GM12878 (cell line): Measurements from ENCODE around the gene VEZF1. TPM values are rescaled to one million over a fixed set of nuclear protein-coding genes. Genes with fewer than 3 reads are reported as not detected.

ENCODE experiments used
- ATAC-seq: fragments of 200-7000 bp; cut with Tn5 transposase; 3 replicates; pipeline ENCODE4 v1.9.1; 2020; ENCODE audit warnings: mild to moderate bottlenecking, moderate library complexity
- BruUV-seq: library from RNA; stranded (reverse); fragments of 400-500 nt; replicated peaks from 2 replicates; lab custom pipeline; 2021; lab: Mats Ljungman, UMichigan
- CTCF ChIA-PET: fragments of 300-600 bp; sonication (Branson Sonifier 250); formaldehyde crosslinking; extraction: SDS; loops from one replicate; lab custom pipeline; 2021; ENCODE audit warnings: inconsistent platforms; lab: Yijun Ruan, JAX
- POLR2A ChIA-PET: fragments of 350-600 bp; formaldehyde crosslinking; extraction: SDS; loops from one replicate; lab custom pipeline; 2021; ENCODE audit warnings: inconsistent platforms; lab: Charles Lee
- RAD21 ChIA-PET: fragments of 300-600 bp; sonication (Branson Sonifier 250); formaldehyde crosslinking; loops from one replicate; lab custom pipeline; 2023; ENCODE audit warnings: antibody characterized with exemption; ENCODE audit not compliant: unreplicated experiment; lab: Charles Lee
- SMC1A ChIA-PET: fragments of 300-600 bp; sonication (Branson Sonifier 250); formaldehyde crosslinking; loops from one replicate; lab custom pipeline; 2023; ENCODE audit not compliant: unreplicated experiment, uncharacterized antibody; lab: Charles Lee
- DNase-seq: peaks from one replicate; pipeline ENCODE4 v3.0.0-alpha.2; 2011; ENCODE audit warnings: low read depth, low spot score
- FAIRE-seq: peaks from 3 replicates; lab custom pipeline; 2011; peaks lifted over from hg19 to GRCh38; lab: Jason Lieb, UNC
- H2AFZ ChIP-seq: 2 replicates; pipeline ENCODE4 v1.6.0; 2011; ENCODE audit warnings: low read depth, low read length, control low read depth; ENCODE audit not compliant: control insufficient read depth
- H3K27ac ChIP-seq: 2 replicates; pipeline ENCODE4 v1.5.1; 2011; ENCODE audit warnings: control low read depth; ENCODE audit not compliant: control insufficient read depth, insufficient read depth
- H3K27me3 ChIP-seq, 2 experiments: replicated peaks in 1 of 2; 2 replicates each; pipeline versions ENCODE4 v1.6.0 to v1.6.1; 2011; ENCODE audit warnings: low read length in 1 of 2; ENCODE audit not compliant: control insufficient read depth in 2 of 2, insufficient read depth in 2 of 2
- H3K36me3 ChIP-seq, 2 experiments: 2 replicates each; pipeline ENCODE4 v1.5.1; 2011; ENCODE audit warnings: low read length in 1 of 2; ENCODE audit not compliant: control insufficient read depth in 2 of 2, insufficient read depth in 2 of 2
- H3K4me1 ChIP-seq: 2 replicates; pipeline ENCODE4 v1.6.1; 2011; ENCODE audit warnings: mild to moderate bottlenecking, low read length, moderate library complexity, mixed read lengths; ENCODE audit not compliant: control insufficient read depth, insufficient read depth
- H3K4me2 ChIP-seq: 2 replicates; pipeline ENCODE4 v1.6.0; 2011; ENCODE audit warnings: control low read depth; ENCODE audit not compliant: control insufficient read depth, insufficient read depth
- H3K4me3 ChIP-seq: fragments of 200-600 bp; sonication (generic); 2 replicates; pipeline ENCODE4 v1.5.1; 2016
- H3K79me2 ChIP-seq: 2 replicates; pipeline ENCODE4 v1.6.0; 2011; ENCODE audit warnings: low read length; ENCODE audit not compliant: control insufficient read depth, insufficient read depth
- H3K9ac ChIP-seq: 2 replicates; pipeline ENCODE4 v1.8.0; 2011; ENCODE audit warnings: low read length, control low read depth, mixed read lengths; ENCODE audit not compliant: control insufficient read depth, insufficient read depth
- H3K9me3 ChIP-seq: replicated peaks from 3 replicates; pipeline ENCODE4 v1.5.1; 2011; ENCODE audit warnings: mild to moderate bottlenecking, low read length; ENCODE audit not compliant: control insufficient read depth, insufficient read depth
- H4K20me1 ChIP-seq: 2 replicates; pipeline ENCODE4 v1.6.0; 2011; ENCODE audit not compliant: control insufficient read depth, insufficient read depth
- CHD4 ChIP-seq: fragments of 200-600 bp; sonication (generic); IDR thresholded peaks from 2 replicates; pipeline ENCODE4 v1.6.1; 2016; ENCODE audit warnings: mild to moderate bottlenecking
- CREM ChIP-seq: IDR thresholded peaks from 2 replicates; pipeline ENCODE4 v1.6.1; 2014; ENCODE audit warnings: antibody characterized with exemption, low read depth
- CTCF ChIP-seq, 3 experiments: IDR thresholded peaks in 2 of 3; conservative IDR thresholded peaks in 1 of 3; 2 replicates each; pipeline ENCODE4 v1.5.1; 2011; ENCODE audit warnings: low read depth in 3 of 3, low read length in 3 of 3, mild to moderate bottlenecking in 3 of 3, control low read depth in 2 of 3, moderate library complexity in 2 of 3, inconsistent platforms in 1 of 3, mixed read lengths in 1 of 3; ENCODE audit not compliant: control insufficient read depth in 2 of 3, insufficient read depth in 1 of 3; ENCODE audit errors: extremely low read depth in 1 of 3
- DPF2 ChIP-seq: fragments of 450-650 bp; IDR thresholded peaks from 2 replicates; pipeline ENCODE4 v1.6.1; 2017; ENCODE audit warnings: mild to moderate bottlenecking
- EP300 ChIP-seq, 2 experiments: fragments of 150-350 bp in 1 of 2; IDR thresholded peaks; 2 replicates each; pipeline ENCODE4 v1.6.1; 2011 to 2012; ENCODE audit warnings: low read depth in 2 of 2, low read length in 2 of 2, borderline replicate concordance in 1 of 2, improper control_type of control experiment in 1 of 2, inconsistent platforms in 1 of 2; ENCODE audit not compliant: control insufficient read depth in 1 of 2
- LARP7 ChIP-seq: fragments of 450-650 bp; IDR thresholded peaks from 2 replicates; pipeline ENCODE4 v1.6.1; 2017; ENCODE audit warnings: mild to moderate bottlenecking
- PBX3 ChIP-seq: IDR thresholded peaks from 2 replicates; pipeline ENCODE4 v1.6.1; 2011; ENCODE audit warnings: mild to moderate bottlenecking, low read depth, low read length, moderate library complexity; ENCODE audit not compliant: insufficient replicate concordance
- TBL1XR1 ChIP-seq: IDR thresholded peaks from 2 replicates; pipeline ENCODE4 v1.6.1; 2012; ENCODE audit warnings: low read depth, low read length, improper control_type of control experiment
- TCF12 ChIP-seq: IDR thresholded peaks from 2 replicates; pipeline ENCODE4 v1.6.1; 2011; ENCODE audit warnings: low read depth, mild to moderate bottlenecking, low read length
- ZSCAN29 ChIP-seq: fragments of 450-650 bp; IDR thresholded peaks from 2 replicates; pipeline ENCODE4 v1.6.1; 2017; ENCODE audit warnings: mild to moderate bottlenecking, moderate library complexity
- WGBS: methylation state at CpG from one replicate; pipeline ENCODE4 v1.1.6; 2016; ENCODE audit warnings: low lambda C conversion rate; ENCODE audit not compliant: insufficient replicate concordance, insufficient coverage; ENCODE audit errors: missing lambda C conversion rate; 5-methylcytosine and 5-hydroxymethylcytosine counted together
- in situ Hi-C: fragments of 300-500 bp; cut with MboI; formaldehyde crosslinking; loops from 9 replicates; pipeline ENCODE4 v1.14.3; 2018; ENCODE audit warnings: mixed read lengths
- intact Hi-C: fragments of 100-400 bp; cut with micrococcal nuclease; formaldehyde crosslinking; loops from one replicate; pipeline ENCODE4 v1.14.2; 2022; ENCODE audit not compliant: unreplicated experiment
- polyA plus RNA-seq, 11 experiments: library from polyadenylated mRNA; depleted of rRNA in 4 of 11; unstranded in 6 of 11; stranded (reverse) in 5 of 11; fragments of >200 nt; fragmentation: Nextera tagmentation in 4 of 11; fragmentation: Illumina TruSeq in 1 of 11; extraction: Ambion mirVana in 4 of 11; extraction: Trizol in 1 of 11; gene quantifications; 1 replicate in 1 of 11; 2 replicates in 10 of 11; pipeline versions ENCODE4 v1.2.1 to v1.2.3, GENCODE V29; 2011 to 2016; ENCODE audit warnings: inconsistent platforms in 2 of 11, missing spikeins in 2 of 11, low read depth in 1 of 11
- total RNA-seq, 4 experiments: library from RNA; depleted of rRNA in 3 of 4; stranded (reverse); fragments of >200 nt in 3 of 4; fragmentation: Illumina TruSeq in 1 of 4; extraction: Trizol in 1 of 4; gene quantifications; 2 replicates each; pipeline versions ENCODE4 v1.2.1 to v1.2.3, GENCODE V29; 2013 to 2021

The VEZF1 gene
- total and polyA plus RNA-seq, 10 of the 15 experiments (the other 5 are each of a cell fraction or from before 2014, with no cell fraction given): 9.5 to 28.2 (median 20.3) TPM

- peak in 1 of 2 experiments; percentile 65; a peak in 1 of 4 replicates for TF ChIP-seq EP300 (IDR thresholded peaks at IDR 0.05; ENCODE audit: borderline replicate concordance in 1 of 2, control insufficient read depth in 1 of 2, low read depth in 2 of 2, low read length in 2 of 2)
- TF ChIP-seq CHD4: no peak
- TF ChIP-seq ZSCAN29: no peak
- TF ChIP-seq DPF2: 0 out of 2 replicates have a peak, but pooled peaks have one; percentile 36
- peak; percentile 68; the same call in 1 of the 2 replicates for TF ChIP-seq TCF12
- 0 out of 2 replicates have a peak, but pooled peaks have one; percentile 30 for TF ChIP-seq CREM
- peak; percentile 57 for TF ChIP-seq PBX3
Observed at GRCh38 chr17:57956291-57957119, 31.5 kb downstream of the VEZF1 start (continued).

GRCh38 chr17:57955183-57955931 lies 32.7 kb downstream of the VEZF1 start, which contains the start of gene CUEDC1:
Gene CUEDC1, minus strand, starts transcription at chr17:57955412. Its CDS starts 69,848 bp downstream, at chr17:57885564.
- no peak within 1 kb of the TSS for H3K27ac ChIP-seq
- H2AFZ ChIP-seq: no peak within 1 kb of the TSS
- H3K4me1 ChIP-seq: peaks cover 23% of the 10 kb centered on the region
- H4K20me1 ChIP-seq: peaks cover 7% of the 10 kb centered on the region; the same call in 1 of the 2 replicates
- H3K27me3 ChIP-seq: peaks cover 0 to 2% of the 10 kb centered on the region in 2 experiments; a peak in 2 of 4 replicates
- ChIA-PET SMC1A (interaction anchor here (0.6 to 2.1 kb wide), 13 partner anchors 9 to 104 kb away, joined by 3 to 15 read pairs (median 5); no protein-coding TSS in a partner anchor), POLR2A (interaction anchor here (0.6 to 3.0 kb wide), 7 partner anchors 16 to 56 kb away, joined by 3 to 7 read pairs (median 4); no protein-coding TSS in a partner anchor), CTCF (interaction anchor here (0.6 to 1.5 kb wide), 18 partner anchors 8 to 1093 kb away, joined by 3 to 9 read pairs (median 4); no protein-coding TSS in a partner anchor), RAD21 (interaction anchor here (0.8 to 4.9 kb wide), 15 partner anchors 9 to 97 kb away, joined by 3 to 38 read pairs (median 5); partner anchors contain the start of gene VEZF1)
- no TSS peak for BruUV-seq
- H3K9me3 ChIP-seq: no peaks in the 10 kb centered on the region
- DNase-seq: no peak
- peak within 1 kb of the TSS; percentile 74 for H3K4me3 ChIP-seq
- in situ Hi-C loops (no loop called here), intact Hi-C loops (no loop called here)
- WGBS: 3% methylated on average over 29 of the region's 79 CpGs
- H3K79me2 ChIP-seq: no peaks in the 10 kb centered on the region
- H3K36me3 ChIP-seq: no peaks in the 10 kb centered on the region
- no peak within 1 kb of the TSS for H3K9ac ChIP-seq
- H3K4me2 ChIP-seq: peak within 1 kb of the TSS; percentile 65
- ATAC-seq: peak; percentile 79
- FAIRE-seq: no peak
- TF ChIP-seq LARP7 (peak; percentile 44; the same call in 1 of the 2 replicates), TCF12 (0 out of 2 replicates have a peak, but pooled peaks have one; percentile 14), TBL1XR1 (no peak), CTCF (IDR thresholded peaks at IDR 0.05 in 2 of 3, conservative IDR thresholded peaks at IDR 0.05 in 1 of 3; ENCODE audit: control insufficient read depth in 2 of 3, extremely low read depth in 1 of 3, insufficient read depth in 1 of 3, low read depth in 3 of 3, low read length in 3 of 3) (peak in 2 of 3 experiments; percentile 27 to 29; a peak in 2 of 6 replicates)
